ENCODE measurements around the gene CLDN6. TPM values are rescaled to one million over a fixed set of nuclear protein-coding genes. Genes with fewer than 3 reads are reported as not detected.
A peak's percentile ranks its signal among the peaks of the same experiment; 100 is the strongest.

CLDN6 gene
- total RNA-seq, 1 donor from 2014 or later, result 257 TPM

- H3K4me1 Mint-ChIP-seq, result peaks cover 31% of the 10 kb centered on the region
- peak; percentile 93 to 94 for DNase-seq (ENCODE audit: low spot score in 2 of 2, unreplicated experiment in 2 of 2)
- no peaks in the 10 kb centered on the region for H3K9me3 Mint-ChIP-seq
- H3K27me3 Mint-ChIP-seq (ENCODE audit: low read depth), result peaks cover 43% of the 10 kb centered on the region
- no peak overlapping the region for H3K27ac Mint-ChIP-seq
- TF ChIP-seq CTCF (IDR thresholded peaks at IDR 0.05; ENCODE audit: unreplicated experiment), result peak; percentile 37
- H3K4me3 Mint-ChIP-seq, result peak overlapping the region; percentile 61
- H3K36me3 Mint-ChIP-seq, result no peaks in the 10 kb centered on the region
Measured at GRCh38 chr16:3003582-3004270, 14.3 kb downstream of the CLDN6 start.

GRCh38 chr16:3001316-3001715 is 16.7 kb downstream of the CLDN6 start:
- DNase-seq (ENCODE audit: low spot score in 2 of 2, unreplicated experiment in 2 of 2), result no peak
- H3K4me3 Mint-ChIP-seq, result no peak overlapping the region
- TF ChIP-seq CTCF (IDR thresholded peaks at IDR 0.05; ENCODE audit: unreplicated experiment), result no peak
- H3K9me3 Mint-ChIP-seq, result no peaks in the 10 kb centered on the region
- H3K36me3 Mint-ChIP-seq, result no peaks in the 10 kb centered on the region
- peaks cover 20% of the 10 kb centered on the region for H3K27me3 Mint-ChIP-seq (ENCODE audit: low read depth)
- no peak overlapping the region for H3K27ac Mint-ChIP-seq
- peaks cover 7% of the 10 kb centered on the region for H3K4me1 Mint-ChIP-seq

- TF ChIP-seq CTCF (IDR thresholded peaks at IDR 0.05; ENCODE audit: unreplicated experiment), result no peak
- no peak overlapping the region for H3K27ac Mint-ChIP-seq
- H3K4me3 Mint-ChIP-seq, result no peak overlapping the region
- DNase-seq (ENCODE audit: low spot score in 2 of 2, unreplicated experiment in 2 of 2), result no peak
- H3K36me3 Mint-ChIP-seq, result no peaks in the 10 kb centered on the region
- peaks cover 4% of the 10 kb centered on the region for H3K4me1 Mint-ChIP-seq
- no peaks in the 10 kb centered on the region for H3K9me3 Mint-ChIP-seq
- H3K27me3 Mint-ChIP-seq (ENCODE audit: low read depth), result peaks cover 14% of the 10 kb centered on the region
Measured at GRCh38 chr16:3000540-3000939, 17.4 kb downstream of the CLDN6 start.

- H3K27ac Mint-ChIP-seq, result no peak overlapping the region
- H3K9me3 Mint-ChIP-seq, result no peaks in the 10 kb centered on the region
- no peak for TF ChIP-seq CTCF (IDR thresholded peaks at IDR 0.05; ENCODE audit: unreplicated experiment)
- H3K4me1 Mint-ChIP-seq, result peaks cover 3% of the 10 kb centered on the region
- no peak for DNase-seq (ENCODE audit: low spot score in 2 of 2, unreplicated experiment in 2 of 2)
- H3K27me3 Mint-ChIP-seq (ENCODE audit: low read depth), result peaks cover 11% of the 10 kb centered on the region
- no peaks in the 10 kb centered on the region for H3K36me3 Mint-ChIP-seq
- no peak overlapping the region for H3K4me3 Mint-ChIP-seq
Measured at GRCh38 chr16:2999929-3000328, 18.1 kb downstream of the CLDN6 start.

- no peak for DNase-seq (ENCODE audit: low spot score in 2 of 2, unreplicated experiment in 2 of 2)
- no peaks in the 10 kb centered on the region for H3K36me3 Mint-ChIP-seq
- H3K27ac Mint-ChIP-seq, result no peak overlapping the region
- no peaks in the 10 kb centered on the region for H3K9me3 Mint-ChIP-seq
- TF ChIP-seq CTCF (IDR thresholded peaks at IDR 0.05; ENCODE audit: unreplicated experiment), result no peak
- H3K4me3 Mint-ChIP-seq, result no peak overlapping the region
- H3K4me1 Mint-ChIP-seq, result no peaks in the 10 kb centered on the region
- H3K27me3 Mint-ChIP-seq (ENCODE audit: low read depth), result peaks cover 2% of the 10 kb centered on the region
Measured at GRCh38 chr16:2996298-2996697, 21.7 kb downstream of the CLDN6 start.
